ENCODE measurements around the gene TTC22.

DNA sequence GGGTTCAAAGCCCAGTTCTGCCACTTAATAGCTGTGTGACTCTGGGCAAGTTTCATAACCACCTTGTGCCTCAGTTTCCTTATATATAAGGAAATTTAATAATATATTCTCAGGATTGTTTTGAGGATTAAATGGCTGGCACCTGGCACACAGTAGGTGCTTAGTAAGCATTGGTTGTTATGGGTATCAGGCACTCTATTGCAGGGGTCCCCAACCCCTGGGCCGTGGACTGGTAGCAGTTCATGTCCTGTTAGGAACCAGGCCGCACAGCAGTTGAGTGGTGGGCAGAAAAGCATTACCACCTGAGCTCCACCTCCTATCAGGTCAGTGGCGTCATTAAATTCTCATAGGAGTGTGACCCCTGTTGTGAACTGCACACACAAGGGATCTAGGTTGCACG is 55.3 kb downstream of the TTC22 start:
- TF ChIP-seq GATA2 (IDR thresholded peaks at IDR 0.05; ENCODE audit: low read depth, low read length) (no peak), GATA3 (IDR thresholded peaks at IDR 0.05; ENCODE audit: low read depth, low read length) (no peak)
